ENCODE results near the gene ATG9A.

DNA sequence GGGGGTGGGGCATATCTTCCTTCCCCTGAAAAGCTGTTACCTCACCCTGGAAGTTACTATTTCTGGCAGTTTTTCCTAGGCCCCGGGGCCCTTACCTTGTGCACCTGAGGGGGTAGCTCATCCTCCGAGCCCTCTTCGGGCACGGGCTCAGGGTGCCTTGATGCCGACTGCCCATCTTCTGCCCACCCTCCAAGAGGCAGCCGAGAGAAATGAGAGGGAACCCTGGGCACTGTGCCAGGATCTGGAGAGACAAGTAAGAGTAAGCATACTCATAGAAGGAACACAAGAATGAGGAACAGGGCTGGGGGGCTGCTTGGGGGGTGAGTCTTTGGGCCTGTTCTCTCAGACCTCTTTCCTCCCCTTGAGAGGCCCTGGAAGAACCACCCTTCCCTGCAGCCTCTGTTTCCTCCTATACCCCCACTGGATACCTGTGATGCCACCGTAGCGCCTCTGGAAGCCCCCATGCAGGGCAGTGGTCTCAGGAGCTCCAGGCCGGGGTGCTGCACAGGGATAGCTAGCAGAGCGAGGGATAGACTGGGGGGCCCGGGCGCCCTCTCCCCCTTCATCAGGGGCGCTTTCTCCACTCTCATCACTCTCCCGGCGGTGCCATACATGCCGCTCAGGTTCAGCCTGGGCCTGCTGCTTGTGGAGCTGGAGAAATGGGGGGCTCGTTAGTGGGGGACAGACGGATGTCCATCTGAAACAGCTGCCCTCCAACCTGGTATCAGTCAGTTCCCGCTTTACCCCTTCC lies 8.6 kb downstream of the ATG9A start:
- TF ChIP-seq, protein P1, sequence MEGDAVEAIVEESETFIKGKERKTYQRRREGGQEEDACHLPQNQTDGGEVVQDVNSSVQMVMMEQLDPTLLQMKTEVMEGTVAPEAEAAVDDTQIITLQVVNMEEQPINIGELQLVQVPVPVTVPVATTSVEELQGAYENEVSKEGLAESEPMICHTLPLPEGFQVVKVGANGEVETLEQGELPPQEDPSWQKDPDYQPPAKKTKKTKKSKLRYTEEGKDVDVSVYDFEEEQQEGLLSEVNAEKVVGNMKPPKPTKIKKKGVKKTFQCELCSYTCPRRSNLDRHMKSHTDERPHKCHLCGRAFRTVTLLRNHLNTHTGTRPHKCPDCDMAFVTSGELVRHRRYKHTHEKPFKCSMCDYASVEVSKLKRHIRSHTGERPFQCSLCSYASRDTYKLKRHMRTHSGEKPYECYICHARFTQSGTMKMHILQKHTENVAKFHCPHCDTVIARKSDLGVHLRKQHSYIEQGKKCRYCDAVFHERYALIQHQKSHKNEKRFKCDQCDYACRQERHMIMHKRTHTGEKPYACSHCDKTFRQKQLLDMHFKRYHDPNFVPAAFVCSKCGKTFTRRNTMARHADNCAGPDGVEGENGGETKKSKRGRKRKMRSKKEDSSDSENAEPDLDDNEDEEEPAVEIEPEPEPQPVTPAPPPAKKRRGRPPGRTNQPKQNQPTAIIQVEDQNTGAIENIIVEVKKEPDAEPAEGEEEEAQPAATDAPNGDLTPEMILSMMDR (IDR thresholded peaks at IDR 0.05; ENCODE audit: poor library complexity, severe bottlenecking): no peak
- TF ChIP-seq MXI1 (conservative IDR thresholded peaks at IDR 0.05; ENCODE audit: poor library complexity, severe bottlenecking): no peak
- TF ChIP-seq POLR2AphosphoS5 (IDR thresholded peaks at IDR 0.05): no peak
- TF ChIP-seq RAD21 (conservative IDR thresholded peaks at IDR 0.05): no peak
- TF ChIP-seq EZH2 (IDR thresholded peaks at IDR 0.05; ENCODE audit: borderline replicate concordance, insufficient read depth, low read length, poor library complexity, severe bottlenecking): no peak
